K562 (cell line): ENCODE data around the gene GGCT. TPM values are rescaled to one million over a fixed set of nuclear protein-coding genes. Genes with fewer than 3 reads are reported as not detected.

Source experiments
- BRCA1 ChIP-seq, 2 experiments: fragments of 450-650 bp in 1 of 2; sonication (generic) in 1 of 2; formaldehyde crosslinking in 1 of 2; IDR thresholded peaks; 2 replicates each; pipeline versions ENCODE4 v1.5.0 to v1.6.1; 2017 to 2020; ENCODE audit warnings: mild to moderate bottlenecking in 1 of 2, missing genetic modification reagents in 1 of 2
- CBX1 ChIP-seq: sonication (generic); IDR thresholded peaks from 2 replicates; pipeline ENCODE4 v1.6.1; 2016; ENCODE audit warnings: antibody characterized with exemption, low read depth, mild to moderate bottlenecking
- CHCHD3 ChIP-seq: fragments of 250-450 bp; sonication (Bioruptor Pico); IDR thresholded peaks from 2 replicates; pipeline ENCODE4 v2.1.2; 2022; ENCODE audit warnings: mild to moderate bottlenecking
- CXXC5 ChIP-seq: fragments of 250-450 bp; sonication (Bioruptor Pico); IDR thresholded peaks from 2 replicates; pipeline ENCODE4 v1.8.0; 2022; ENCODE audit warnings: inconsistent platforms, mild to moderate bottlenecking, moderate library complexity
- ETV5 ChIP-seq: sonication (generic); formaldehyde crosslinking; IDR thresholded peaks from 2 replicates; pipeline ENCODE4 v1.4.0; 2020; ENCODE audit warnings: low read depth, mild to moderate bottlenecking, missing genetic modification reagents
- GATAD2A ChIP-seq: fragments of 450-650 bp; IDR thresholded peaks from 2 replicates; pipeline ENCODE4 v1.6.1; 2017
- KAT7 ChIP-seq: sonication (generic); formaldehyde crosslinking; IDR thresholded peaks from 2 replicates; pipeline ENCODE4 v1.8.0; 2022; ENCODE audit warnings: missing genetic modification reagents, mild to moderate bottlenecking, borderline replicate concordance
- LEF1 ChIP-seq: fragments of 450-650 bp; IDR thresholded peaks from 2 replicates; pipeline ENCODE4 v1.6.1; 2016; ENCODE audit warnings: mild to moderate bottlenecking
- NEUROD1 ChIP-seq: fragments of 150-350 bp; IDR thresholded peaks from 2 replicates; pipeline ENCODE4 v1.6.1; 2014; ENCODE audit warnings: borderline replicate concordance, low read length, low read depth; ENCODE audit not compliant: partially characterized antibody
- NFATC3 ChIP-seq: fragments of 450-650 bp; IDR thresholded peaks from 2 replicates; pipeline ENCODE4 v1.6.1; 2017; ENCODE audit warnings: mild to moderate bottlenecking
- NFIC ChIP-seq: fragments of 450-650 bp; IDR thresholded peaks from 2 replicates; pipeline ENCODE4 v1.6.1; 2017; ENCODE audit warnings: mild to moderate bottlenecking, inconsistent platforms
- NFXL1 ChIP-seq: fragments of 450-650 bp; formaldehyde crosslinking; IDR thresholded peaks from 2 replicates; pipeline ENCODE4 v1.4.0; 2021; ENCODE audit warnings: mild to moderate bottlenecking
- NR2F6 ChIP-seq: fragments of 450-650 bp; formaldehyde crosslinking; IDR thresholded peaks from 2 replicates; pipeline ENCODE4 v1.4.0; 2020; ENCODE audit warnings: mild to moderate bottlenecking
- POLR2H ChIP-seq: IDR thresholded peaks from 2 replicates; pipeline ENCODE4 v1.6.1; 2016; ENCODE audit warnings: missing genetic modification characterization, low read depth, mild to moderate bottlenecking, control low read depth, missing compliant biosample characterization, moderate library complexity
- PRPF4 ChIP-seq: fragments of 200-400 bp; formaldehyde crosslinking; IDR thresholded peaks from one replicate; pipeline ENCODE4 v1.6.1; 2017; ENCODE audit warnings: low read length, low read depth, mild to moderate bottlenecking; ENCODE audit not compliant: insufficient read depth, poor library complexity, severe bottlenecking
- SMAD2 ChIP-seq: fragments of 150-350 bp; IDR thresholded peaks from 2 replicates; pipeline ENCODE4 v1.6.1; 2014; ENCODE audit warnings: low read depth, mild to moderate bottlenecking, low read length
- STAT5A ChIP-seq: IDR thresholded peaks from 2 replicates; pipeline ENCODE4 v1.6.1; 2012; ENCODE audit warnings: low read length, inconsistent platforms, borderline replicate concordance
- YY1 ChIP-seq, 3 experiments: IDR thresholded peaks; 2 replicates each; pipeline ENCODE4 v1.6.1; 2011; ENCODE audit warnings: low read length in 2 of 3, mild to moderate bottlenecking in 2 of 3, moderate library complexity in 2 of 3, borderline replicate concordance in 1 of 3, control low read depth in 1 of 3, low read depth in 1 of 3; ENCODE audit not compliant: insufficient read depth in 3 of 3, insufficient replicate concordance in 2 of 3, control insufficient read depth in 1 of 3, insufficient read length in 1 of 3; ENCODE audit errors: extremely low read depth in 1 of 3
- ZC3H11A ChIP-seq: IDR thresholded peaks from 2 replicates; pipeline ENCODE4 v1.6.1; 2012; ENCODE audit warnings: low read depth, low read length, improper control_type of control experiment
- ZNF232 ChIP-seq: sonication (generic); formaldehyde crosslinking; IDR thresholded peaks from 2 replicates; pipeline ENCODE4 v1.8.0; 2022; ENCODE audit warnings: mild to moderate bottlenecking, missing genetic modification reagents
- polyA plus RNA-seq, 8 experiments: library from polyadenylated mRNA; depleted of rRNA in 4 of 8; stranded (reverse) in 5 of 8; unstranded in 3 of 8; fragments of >200 nt; fragmentation: Nextera tagmentation in 2 of 8; fragmentation: Illumina TruSeq in 1 of 8; extraction: Ambion mirVana in 2 of 8; extraction: Trizol in 1 of 8; gene quantifications; 2 replicates each; pipeline versions ENCODE4 v1.2.1 to v1.2.3, GENCODE V29; 2011 to 2014; ENCODE audit warnings: inconsistent platforms in 1 of 8, missing spikeins in 1 of 8
- total RNA-seq, 7 experiments: library from RNA; depleted of rRNA in 6 of 7; stranded (reverse); fragments of >200 nt in 6 of 7; fragmentation: Illumina TruSeq in 2 of 7; extraction: Trizol in 2 of 7; gene quantifications; 2 replicates each; pipeline versions ENCODE4 v1.2.1 to v1.2.3, GENCODE V29; 2011 to 2021; ENCODE audit warnings: low replicate concordance in 1 of 7
- TF ChIP-seq, protein P1 (sequence below): fragments of 450-650 bp; formaldehyde crosslinking; IDR thresholded peaks from 2 replicates; pipeline ENCODE4 v1.4.0; 2022; ENCODE audit warnings: missing genetic modification characterization
- TF ChIP-seq, protein P2 (sequence below): fragments of 450-650 bp; IDR thresholded peaks from 2 replicates; pipeline ENCODE4 v1.6.1; 2018; ENCODE audit warnings: mild to moderate bottlenecking, low read depth; ENCODE audit not compliant: partially characterized antibody
- TF ChIP-seq, protein P3 (sequence below): sonication (generic); formaldehyde crosslinking; IDR thresholded peaks from 2 replicates; pipeline ENCODE4 v1.8.0; 2023; ENCODE audit warnings: mild to moderate bottlenecking, missing genetic modification reagents

Gene GGCT
- total and polyA plus RNA-seq, 9 of the 15 experiments (the other 6 are each of a cell fraction or from before 2014, with no cell fraction given): 79.0 to 349 (median 136) TPM

DNA sequence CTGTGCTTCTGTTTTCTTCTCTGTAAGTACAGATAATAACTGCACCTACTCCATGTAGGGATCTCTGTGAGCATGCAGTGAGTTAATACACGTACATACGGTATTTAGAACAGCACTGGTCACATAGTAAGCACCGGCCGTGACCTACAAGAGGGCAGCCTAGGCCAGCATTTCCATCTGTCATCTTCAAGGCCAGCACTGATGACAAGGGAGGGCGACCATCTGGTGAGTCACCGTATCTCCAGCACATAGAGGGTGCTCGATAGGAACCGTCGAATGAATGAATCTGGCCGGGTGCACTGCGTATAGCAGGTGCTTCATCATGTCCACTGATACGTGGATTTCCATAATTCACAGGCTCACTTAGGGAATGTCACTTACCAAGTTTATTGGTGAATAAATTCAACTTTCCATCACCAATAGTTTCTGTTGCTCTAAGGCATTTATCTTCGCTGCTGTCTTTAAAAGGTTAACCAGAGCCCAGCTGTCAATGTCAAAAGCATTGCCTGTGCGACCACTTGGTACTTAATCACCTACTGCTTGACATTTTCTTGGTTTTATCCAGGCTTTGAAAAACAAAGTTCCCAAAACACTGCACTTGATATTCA is 34.4 kb downstream of the GGCT start (continued):
- TF ChIP-seq, protein P1, sequence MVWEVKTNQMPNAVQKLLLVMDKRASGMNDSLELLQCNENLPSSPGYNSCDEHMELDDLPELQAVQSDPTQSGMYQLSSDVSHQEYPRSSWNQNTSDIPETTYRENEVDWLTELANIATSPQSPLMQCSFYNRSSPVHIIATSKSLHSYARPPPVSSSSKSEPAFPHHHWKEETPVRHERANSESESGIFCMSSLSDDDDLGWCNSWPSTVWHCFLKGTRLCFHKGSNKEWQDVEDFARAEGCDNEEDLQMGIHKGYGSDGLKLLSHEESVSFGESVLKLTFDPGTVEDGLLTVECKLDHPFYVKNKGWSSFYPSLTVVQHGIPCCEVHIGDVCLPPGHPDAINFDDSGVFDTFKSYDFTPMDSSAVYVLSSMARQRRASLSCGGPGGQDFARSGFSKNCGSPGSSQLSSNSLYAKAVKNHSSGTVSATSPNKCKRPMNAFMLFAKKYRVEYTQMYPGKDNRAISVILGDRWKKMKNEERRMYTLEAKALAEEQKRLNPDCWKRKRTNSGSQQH (CRISPR knock-in tag): peak; percentile 64; the same call in 1 of the 2 replicates
- TF ChIP-seq LEF1 (peak; percentile 67), CBX1 (no peak), SMAD2 (no peak), CXXC5 (CRISPR knock-in tag) (peak; percentile 81), NFIC (peak; percentile 66), KAT7 (CRISPR knock-in tag) (no peak), BRCA1 (IDR thresholded peaks at IDR 0.05) (no peak), BRCA1 (CRISPR knock-in tag; IDR thresholded peaks at IDR 0.05) (no peak), NFXL1 (CRISPR knock-in tag) (no peak), ETV5 (CRISPR knock-in tag) (no peak), YY1 (IDR thresholded peaks at IDR 0.05; ENCODE audit: borderline replicate concordance in 1 of 3, control insufficient read depth in 1 of 3, extremely low read depth in 1 of 3, insufficient read depth in 3 of 3, insufficient read length in 1 of 3, insufficient replicate concordance in 2 of 3, low read depth in 1 of 3, low read length in 2 of 3) (peak in 1 of 3 experiments; percentile 53), NR2F6 (CRISPR knock-in tag) (no peak), NEUROD1 (no peak), NFATC3 (no peak), PRPF4 (no peak), CHCHD3 (no peak), STAT5A (no peak), GATAD2A (no peak), ZC3H11A (no peak), POLR2H (tag) (no peak), ZNF232 (CRISPR knock-in tag) (no peak)
- TF ChIP-seq, protein P2, sequence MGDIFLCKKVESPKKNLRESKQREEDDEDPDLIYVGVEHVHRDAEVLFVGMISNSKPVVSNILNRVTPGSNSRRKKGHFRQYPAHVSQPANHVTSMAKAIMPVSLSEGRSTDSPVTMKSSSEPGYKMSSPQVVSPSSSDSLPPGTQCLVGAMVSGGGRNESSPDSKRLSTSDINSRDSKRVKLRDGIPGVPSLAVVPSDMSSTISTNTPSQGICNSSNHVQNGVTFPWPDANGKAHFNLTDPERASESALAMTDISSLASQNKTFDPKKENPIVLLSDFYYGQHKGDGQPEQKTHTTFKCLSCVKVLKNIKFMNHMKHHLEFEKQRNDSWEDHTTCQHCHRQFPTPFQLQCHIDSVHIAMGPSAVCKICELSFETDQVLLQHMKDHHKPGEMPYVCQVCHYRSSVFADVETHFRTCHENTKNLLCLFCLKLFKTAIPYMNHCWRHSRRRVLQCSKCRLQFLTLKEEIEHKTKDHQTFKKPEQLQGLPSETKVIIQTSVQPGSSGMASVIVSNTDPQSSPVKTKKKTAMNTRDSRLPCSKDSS: no peak
- TF ChIP-seq, protein P3, sequence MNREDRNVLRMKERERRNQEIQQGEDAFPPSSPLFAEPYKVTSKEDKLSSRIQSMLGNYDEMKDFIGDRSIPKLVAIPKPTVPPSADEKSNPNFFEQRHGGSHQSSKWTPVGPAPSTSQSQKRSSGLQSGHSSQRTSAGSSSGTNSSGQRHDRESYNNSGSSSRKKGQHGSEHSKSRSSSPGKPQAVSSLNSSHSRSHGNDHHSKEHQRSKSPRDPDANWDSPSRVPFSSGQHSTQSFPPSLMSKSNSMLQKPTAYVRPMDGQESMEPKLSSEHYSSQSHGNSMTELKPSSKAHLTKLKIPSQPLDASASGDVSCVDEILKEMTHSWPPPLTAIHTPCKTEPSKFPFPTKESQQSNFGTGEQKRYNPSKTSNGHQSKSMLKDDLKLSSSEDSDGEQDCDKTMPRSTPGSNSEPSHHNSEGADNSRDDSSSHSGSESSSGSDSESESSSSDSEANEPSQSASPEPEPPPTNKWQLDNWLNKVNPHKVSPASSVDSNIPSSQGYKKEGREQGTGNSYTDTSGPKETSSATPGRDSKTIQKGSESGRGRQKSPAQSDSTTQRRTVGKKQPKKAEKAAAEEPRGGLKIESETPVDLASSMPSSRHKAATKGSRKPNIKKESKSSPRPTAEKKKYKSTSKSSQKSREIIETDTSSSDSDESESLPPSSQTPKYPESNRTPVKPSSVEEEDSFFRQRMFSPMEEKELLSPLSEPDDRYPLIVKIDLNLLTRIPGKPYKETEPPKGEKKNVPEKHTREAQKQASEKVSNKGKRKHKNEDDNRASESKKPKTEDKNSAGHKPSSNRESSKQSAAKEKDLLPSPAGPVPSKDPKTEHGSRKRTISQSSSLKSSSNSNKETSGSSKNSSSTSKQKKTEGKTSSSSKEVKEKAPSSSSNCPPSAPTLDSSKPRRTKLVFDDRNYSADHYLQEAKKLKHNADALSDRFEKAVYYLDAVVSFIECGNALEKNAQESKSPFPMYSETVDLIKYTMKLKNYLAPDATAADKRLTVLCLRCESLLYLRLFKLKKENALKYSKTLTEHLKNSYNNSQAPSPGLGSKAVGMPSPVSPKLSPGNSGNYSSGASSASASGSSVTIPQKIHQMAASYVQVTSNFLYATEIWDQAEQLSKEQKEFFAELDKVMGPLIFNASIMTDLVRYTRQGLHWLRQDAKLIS (CRISPR knock-in tag): no peak
